NCI-H748 treated with DMSO at 0.1 percent for 48 hours (cell line): ENCODE data around the gene SYNPR.
A peak's percentile ranks its signal among the peaks of the same experiment; 100 is the strongest.

Source experiments
- DNase-seq: peaks from one replicate; lab custom pipeline; 2025; lab: John Stamatoyannopoulos, UW

SYNPR gene

DNA sequence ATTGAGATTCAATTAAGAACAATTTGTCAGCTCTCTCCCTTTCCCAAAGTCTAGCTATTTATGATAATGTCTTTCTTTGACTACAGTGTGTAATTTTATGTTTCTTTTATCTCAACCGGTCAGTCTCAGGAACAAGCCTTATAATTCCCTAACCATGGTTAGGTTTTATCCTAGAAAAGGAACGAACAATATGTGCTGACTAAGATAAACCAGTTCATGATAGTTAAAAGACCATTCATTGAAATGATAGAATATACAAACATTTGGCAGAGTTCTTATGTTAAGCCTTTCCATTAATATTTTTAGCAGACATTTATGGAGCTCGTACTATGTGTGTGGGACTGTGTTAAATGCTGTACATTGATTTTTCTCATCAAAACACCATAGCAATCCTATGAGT, 106.3 kb downstream of the SYNPR start:
- DNase-seq = no peak

DNA sequence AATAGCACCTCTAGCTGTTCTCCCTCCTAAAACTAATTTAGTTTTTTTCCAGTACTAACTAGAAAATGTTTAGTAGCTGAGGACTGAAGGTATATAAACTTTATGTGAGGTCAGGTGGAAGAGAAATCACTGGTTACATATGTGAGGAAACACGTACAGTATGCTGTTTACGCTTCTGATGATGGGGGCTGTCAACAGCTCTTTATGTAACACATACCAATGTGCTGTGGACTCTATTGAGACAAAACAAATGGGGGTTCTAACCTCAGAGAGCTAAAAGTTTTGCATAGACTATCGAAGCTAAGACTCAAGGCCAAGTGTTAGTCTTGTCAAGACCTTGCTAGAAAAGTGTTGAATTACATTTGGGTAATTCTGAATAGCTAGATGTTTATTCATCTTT, 107.5 kb downstream of the SYNPR start:
- DNase-seq = no peak

- no peak for DNase-seq
Measured at GRCh38 chr3:63386568-63386967, 108.5 kb downstream of the SYNPR start.

DNA sequence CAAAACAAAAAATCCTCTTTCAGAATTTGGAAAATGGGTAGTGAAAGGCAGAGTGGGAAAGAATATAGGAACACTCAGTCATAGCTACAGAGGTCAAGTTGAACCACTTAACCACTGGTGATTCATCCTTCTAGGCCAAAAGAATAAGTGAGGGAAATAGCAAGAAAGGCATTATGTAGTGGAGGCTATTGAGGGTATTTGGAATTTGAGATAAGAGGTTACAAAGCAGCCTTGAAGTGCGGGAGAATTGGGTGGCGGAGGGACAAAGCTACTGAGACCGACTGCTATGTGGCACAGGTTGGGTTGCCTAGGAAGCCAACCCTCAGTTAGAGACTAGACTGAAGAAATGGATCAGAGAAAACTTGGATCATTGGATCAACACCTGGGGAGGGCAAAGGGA, 109.5 kb downstream of the SYNPR start:
- no peak for DNase-seq

GRCh38 chr3:63390710-63391230, 112.7 kb downstream of the SYNPR start:
- no peak for DNase-seq

DNA sequence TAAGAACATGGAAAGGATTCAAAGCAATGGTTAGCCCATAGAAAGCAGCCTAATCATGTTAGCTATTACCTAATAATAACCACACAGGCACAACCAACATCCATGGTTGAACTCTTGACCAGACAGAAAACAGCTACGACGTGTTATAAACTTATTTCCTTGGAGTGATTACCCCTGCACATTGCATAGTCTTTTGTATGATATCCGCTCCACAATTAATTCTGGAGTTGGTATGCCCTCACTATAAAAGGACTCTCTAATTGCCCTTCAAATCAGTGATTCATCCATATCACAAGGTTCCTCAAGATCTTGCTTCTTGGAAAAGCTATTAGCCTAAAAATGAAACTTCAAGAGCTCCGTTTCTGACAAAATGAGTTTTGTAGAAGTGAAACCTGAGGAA, 117.9 kb downstream of the SYNPR start:
- no peak for DNase-seq

- no peak for DNase-seq
Measured at GRCh38 chr3:63400246-63400860, 122.2 kb downstream of the SYNPR start.

DNA sequence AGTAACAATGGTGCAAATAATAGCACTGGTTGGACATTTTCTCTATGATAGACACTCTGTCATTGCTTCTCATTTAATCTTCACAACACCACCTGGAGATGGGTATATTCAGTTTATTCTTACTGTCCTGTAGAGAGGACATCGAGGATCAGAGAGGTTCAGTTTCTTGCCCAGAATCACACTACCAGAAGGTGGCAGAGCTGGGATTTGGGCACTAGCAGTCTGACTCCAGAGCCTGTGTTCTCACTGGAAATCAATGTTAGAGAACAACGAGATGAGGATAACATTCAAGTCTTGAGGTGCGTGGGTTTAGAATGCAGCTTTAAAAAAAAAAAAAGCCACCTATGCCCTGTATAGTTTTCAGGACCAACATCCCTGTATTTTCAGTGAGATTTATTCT, 127.8 kb downstream of the SYNPR start:
- no peak for DNase-seq

- no peak for DNase-seq
Measured at GRCh38 chr3:63413523-63413922, 135.4 kb downstream of the SYNPR start.

- DNase-seq = no peak
Measured at GRCh38 chr3:63414607-63415006, 136.5 kb downstream of the SYNPR start.

GRCh38 chr3:63429905-63430304, 151.8 kb downstream of the SYNPR start:
- DNase-seq = no peak

GRCh38 chr3:63430875-63431274, 152.8 kb downstream of the SYNPR start:
- DNase-seq = no peak

- no peak for DNase-seq
Measured at GRCh38 chr3:63437858-63438257, 159.8 kb downstream of the SYNPR start.

GRCh38 chr3:63438826-63439371, 160.8 kb downstream of the SYNPR start:
- DNase-seq = no peak

GRCh38 chr3:63441262-63441661, 163.2 kb downstream of the SYNPR start:
- no peak for DNase-seq

GRCh38 chr3:63442918-63443317, 164.8 kb downstream of the SYNPR start:
- no peak for DNase-seq

DNA sequence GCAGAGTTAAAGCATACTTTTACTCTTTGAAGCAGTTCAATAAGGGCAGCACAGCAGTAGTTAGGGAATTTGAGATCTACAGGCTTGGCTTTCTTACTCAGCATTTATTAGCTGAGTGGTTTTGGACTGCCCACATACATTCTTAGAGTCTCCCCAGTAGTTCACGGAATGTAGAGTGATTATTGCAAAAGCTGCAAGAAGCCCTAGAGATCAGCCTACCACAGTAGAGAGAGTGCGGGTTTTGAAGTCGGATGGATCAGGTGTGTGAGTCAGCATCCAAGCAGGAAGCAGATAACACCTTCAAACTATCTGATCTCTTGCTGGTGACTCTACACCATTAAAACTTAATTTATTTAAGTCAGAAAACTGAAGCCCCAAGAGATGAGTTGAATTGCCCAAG, 171.9 kb downstream of the SYNPR start:
- DNase-seq = no peak

- no peak for DNase-seq
Measured at GRCh38 chr3:63450634-63451363, 172.7 kb downstream of the SYNPR start.

DNA sequence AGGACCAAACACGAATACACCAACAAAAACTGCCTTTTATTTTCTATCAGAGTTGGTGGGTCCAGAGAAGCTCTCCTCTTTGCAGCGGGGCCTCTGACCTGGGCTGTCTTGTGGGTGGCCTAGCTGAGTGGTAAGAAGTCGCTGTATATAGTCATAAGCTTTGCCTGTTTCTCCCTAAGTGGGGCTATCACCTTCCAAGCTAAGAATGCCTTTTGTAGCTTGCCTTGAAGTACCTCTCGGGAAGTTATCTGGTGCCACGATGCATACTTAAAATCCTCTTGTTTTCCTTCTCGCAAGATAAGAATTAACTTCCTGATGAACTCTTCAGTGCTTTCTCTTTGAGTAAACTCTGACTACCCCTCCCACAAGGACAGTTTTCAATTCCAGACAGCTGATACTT, 178.8 kb downstream of the SYNPR start:
- no peak for DNase-seq

- DNase-seq = no peak
Measured at GRCh38 chr3:63458405-63458804, 180.3 kb downstream of the SYNPR start.

GRCh38 chr3:63462732-63463131, 184.6 kb downstream of the SYNPR start:
- no peak for DNase-seq

- DNase-seq = peak; percentile 60
Measured at GRCh38 chr3:63467392-63467791, 189.3 kb downstream of the SYNPR start.

DNA sequence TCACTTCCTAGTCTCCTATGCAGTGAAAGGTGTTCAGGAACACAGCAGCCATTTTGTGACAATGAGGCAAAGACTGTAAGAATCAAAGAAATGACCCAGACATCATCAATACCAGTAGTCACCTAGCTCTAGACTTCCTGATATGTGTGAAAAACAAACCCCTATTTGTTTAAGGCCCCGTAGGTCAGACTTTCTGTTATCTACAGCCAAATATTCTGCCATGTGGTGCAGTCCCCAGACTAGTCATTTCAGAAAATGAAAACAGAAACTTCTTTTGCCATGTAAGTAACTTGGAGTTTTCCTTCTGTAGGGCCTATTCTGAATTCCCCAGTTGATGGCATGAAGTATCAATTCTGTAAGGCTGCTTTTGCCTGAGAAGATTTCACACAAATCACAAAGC, 192.6 kb downstream of the SYNPR start:
- no peak for DNase-seq
